GM19455 (cell line): ENCODE results near the gene CA9.

Source experiments
- ATAC-seq: cut with Tn5 transposase; IDR thresholded peaks from one replicate; pipeline ENCODE4 v1.9.1; 2021; ENCODE audit not compliant: unreplicated experiment

CA9 gene

DNA sequence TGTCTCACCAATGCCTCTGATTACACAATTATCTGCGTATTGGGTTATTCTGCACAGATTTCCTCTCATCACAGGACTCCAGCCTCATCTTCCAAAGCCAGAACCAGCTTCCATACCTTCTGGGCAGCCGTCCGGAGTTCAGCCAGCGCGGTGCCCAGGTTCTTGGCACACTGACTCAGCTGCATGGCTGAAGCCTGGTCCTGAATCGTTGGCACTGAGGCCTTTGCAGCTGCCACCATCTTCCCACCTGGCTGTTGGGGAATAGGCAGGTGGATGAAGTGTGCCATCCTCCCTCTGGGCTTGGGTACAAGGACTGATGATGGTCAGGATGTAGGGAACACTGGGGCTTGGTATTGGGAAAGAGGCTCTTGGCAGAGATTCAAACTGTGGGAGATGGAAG lies 40.4 kb downstream of the CA9 start:
- ATAC-seq: no peak

DNA sequence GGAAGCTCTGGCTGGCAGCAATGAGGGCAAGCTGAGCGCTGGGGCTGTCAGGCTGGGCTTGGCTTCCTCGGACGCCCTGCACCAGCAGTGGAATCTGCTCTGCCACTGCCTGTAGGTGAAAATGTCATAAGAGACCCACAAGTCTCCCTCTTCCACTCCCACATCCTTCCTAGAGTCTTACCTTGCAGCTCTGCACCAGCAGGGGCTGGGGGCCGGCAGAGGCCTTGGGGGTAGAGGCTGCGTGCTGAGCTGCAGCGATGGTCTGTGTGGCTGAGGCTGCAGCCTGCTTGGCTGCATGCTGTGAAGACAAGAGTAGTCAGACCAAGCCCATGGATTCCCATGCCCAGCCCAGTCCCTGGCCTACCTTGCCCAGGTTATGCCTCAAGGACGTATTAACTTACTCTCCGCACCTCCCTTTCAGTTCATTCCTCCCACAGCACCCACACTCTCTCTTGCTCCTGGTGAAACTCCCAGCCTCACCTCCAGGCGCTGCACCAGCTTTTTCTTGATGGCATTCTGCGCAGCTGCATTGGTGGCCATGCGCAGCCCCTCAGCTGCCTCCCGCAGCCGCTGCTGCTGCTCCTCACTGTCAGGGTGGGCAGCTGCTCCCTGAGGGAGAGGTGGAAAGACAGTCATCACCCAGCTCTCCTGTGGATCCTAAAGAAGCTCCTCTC lies 41.0 kb downstream of the CA9 start:
- ATAC-seq: no peak

DNA sequence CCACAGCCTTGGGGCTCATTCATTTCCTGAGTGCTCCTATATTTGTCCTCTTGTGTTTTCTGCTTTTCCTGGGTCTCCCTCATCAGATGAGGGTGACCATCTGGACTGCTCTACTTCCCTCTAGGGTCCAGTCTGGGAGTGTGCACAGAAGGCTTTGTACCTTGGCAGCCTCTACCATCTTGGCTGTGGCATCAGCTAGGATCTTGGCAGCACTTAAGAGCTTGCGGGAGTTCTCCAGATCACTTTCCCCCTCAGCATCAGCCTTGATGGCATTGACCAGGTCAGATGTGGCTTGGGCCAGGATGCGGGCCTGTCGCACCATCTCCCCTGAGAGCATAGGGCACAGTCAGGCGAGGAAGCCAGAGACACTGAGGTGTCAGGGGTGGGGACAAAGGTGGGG lies 42.5 kb downstream of the CA9 start:
- ATAC-seq: no peak

DNA sequence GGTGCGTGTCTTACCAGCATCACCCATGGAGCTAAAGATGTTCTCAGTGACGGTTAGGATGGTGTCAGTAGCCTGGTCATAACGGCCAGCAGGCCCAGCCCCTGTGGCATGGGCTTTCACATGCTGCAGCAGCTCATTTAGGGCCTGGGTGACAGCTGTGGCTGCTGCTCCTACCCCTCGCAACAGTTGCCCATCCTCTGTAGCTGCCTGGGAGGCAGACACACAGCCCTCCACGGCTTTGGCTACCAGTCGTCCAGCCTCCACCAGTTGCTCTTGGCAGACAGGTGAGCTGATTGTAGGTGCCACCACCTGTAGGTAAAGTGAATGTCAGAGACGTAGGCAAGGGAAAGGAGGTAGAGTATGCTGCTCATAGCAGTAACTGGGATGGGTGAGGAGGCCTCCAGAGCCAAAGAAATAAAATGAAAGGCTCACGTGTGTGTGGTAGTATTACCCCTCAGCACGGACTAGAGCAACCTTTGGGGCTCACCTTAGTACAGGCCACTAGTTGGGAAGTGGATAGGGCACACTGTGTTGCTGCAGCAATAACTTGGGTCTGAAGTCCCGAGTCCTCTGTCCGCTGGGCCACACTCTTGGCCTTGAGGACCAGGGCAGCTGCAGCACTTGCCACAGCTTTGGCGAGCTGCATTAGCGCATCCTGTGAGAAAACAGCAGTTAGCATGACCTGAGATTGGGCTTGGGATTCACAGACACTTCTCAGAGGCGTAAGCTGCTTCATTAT lies 43.6 kb downstream of the CA9 start:
- ATAC-seq: no peak

DNA sequence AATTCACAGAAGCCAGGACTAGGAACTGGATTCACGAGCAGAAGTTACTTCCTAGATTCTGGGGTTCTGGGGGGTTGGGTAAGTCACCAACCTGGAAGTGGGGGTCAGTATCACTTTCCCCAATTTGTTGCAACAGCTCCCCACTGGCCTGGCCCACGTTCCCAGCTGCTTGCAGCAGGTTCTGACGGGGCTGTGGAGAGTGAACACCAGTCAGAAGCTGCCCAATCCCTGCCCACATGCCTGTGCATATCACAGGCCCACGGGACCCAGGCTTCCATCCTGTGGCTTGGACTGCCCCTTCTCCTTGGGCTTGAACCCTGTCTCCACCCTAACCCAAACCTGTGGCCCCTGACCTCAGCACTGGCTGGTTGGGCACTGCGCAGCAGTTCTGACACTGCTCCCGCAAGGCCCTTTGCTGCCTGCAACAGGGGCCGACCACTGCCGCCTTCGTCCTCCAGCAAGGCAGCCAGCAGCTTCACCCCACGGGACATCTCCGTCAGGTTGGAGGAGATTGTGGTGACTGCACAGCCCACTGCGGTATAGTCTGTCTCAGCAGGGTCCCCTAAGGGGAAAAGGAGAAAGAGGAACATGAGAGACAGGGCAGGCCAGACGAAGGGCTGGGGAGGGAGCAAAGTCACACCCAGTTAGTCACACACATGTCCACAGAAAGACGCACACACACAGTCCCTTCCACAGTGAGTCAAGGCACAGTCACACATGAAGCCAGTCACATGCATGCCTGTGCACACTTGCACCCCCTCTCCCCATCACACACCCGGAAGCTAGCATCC lies 45.2 kb downstream of the CA9 start:
- ATAC-seq: no peak

DNA sequence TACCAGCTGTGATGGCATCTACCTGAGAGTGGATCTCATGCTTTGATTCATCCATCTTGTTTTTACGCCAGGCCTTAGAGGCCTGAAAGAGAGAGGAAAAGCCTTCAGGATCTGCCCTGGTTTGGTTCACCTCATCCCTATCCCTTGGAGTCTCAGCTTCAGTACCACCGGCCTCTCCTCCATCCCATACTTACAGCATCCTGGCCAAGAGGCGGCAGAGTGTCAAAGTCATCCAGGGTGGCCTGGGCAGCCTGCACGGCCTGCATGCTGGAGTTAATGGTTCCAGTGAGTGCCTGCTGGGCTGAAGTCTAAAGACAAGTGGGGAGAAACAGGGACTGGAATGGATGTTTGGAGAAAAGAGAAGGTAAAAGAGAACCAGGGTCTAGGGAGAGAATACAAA lies 45.8 kb downstream of the CA9 start:
- ATAC-seq: no peak

DNA sequence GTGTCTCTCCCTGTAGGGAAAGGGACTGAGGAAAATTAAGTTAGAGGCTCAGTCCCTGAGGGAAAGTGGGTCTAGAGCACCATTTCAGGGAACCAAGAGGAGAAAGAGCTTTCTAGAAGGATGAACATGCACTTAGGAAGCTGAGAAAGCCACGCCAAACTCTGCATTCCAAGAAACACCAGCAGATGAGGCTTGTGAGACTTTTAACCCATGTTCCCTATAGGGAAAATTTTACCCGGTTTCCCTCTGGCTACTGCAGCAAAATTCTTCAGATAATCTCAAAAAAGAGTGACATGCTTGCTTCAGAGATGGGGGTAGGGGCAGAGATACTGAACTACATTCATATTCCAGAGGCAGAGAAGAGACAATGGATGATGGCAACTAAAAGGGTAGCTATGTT lies 49.7 kb downstream of the CA9 start:
- no peak for ATAC-seq

DNA sequence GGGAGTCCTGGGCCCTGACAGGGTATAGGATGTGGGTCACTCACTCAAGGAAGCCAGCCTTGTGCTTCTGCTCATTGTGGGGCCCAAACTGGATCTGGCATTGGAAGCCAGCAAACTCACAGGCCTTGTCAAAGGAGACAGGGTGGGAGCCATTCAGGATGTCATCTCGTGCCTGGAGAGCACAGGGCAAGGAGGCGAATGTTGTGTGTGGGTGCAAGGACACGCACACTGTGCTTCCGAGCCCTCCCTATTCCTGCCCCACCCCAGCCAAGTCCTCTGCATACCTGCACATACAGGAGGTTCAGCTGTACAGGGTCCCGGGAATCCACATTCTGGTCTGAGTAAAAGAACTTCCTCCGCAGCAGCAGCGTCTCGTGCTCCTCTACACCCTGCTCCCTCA lies 50.2 kb downstream of the CA9 start:
- ATAC-seq: no peak

DNA sequence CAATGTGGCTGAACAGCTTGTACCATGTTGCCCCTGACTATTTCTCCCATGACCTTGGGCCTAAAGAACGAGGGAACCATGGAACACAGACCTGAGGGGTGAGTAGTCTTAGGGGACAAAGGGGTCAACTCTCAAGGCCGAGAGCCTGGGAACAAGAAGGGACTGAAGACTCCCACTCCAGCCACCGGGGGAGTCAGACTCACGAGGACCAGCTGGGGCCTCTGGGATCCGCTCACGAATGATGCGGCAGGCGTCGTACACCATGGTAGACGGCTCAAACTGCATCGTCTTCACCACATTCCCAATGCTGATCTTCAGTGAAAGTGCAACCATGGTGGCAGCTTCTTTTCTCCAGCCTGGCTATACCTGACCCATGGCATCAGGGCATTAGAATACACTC lies 51.6 kb downstream of the CA9 start:
- ATAC-seq: no peak

DNA sequence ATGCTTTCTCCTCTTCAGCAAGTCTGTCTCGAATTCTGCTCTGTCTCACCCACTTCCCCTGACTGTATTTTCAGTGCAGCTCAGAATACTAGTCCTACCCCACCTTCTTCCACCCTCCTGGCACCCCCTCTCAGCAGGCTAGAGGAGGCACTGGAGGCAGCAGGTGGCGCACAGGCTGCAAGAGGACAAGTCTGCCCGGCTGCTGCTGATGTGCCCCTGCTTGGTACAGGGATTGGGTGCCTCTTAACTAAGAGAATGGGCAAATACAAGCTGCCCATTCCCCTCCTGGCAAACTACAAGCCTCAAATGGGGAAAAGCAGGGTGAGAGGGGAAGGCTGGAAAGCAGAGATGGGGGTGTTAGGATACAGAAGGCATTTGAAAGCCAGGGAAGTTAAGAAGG lies 53.2 kb downstream of the CA9 start:
- no peak for ATAC-seq

DNA sequence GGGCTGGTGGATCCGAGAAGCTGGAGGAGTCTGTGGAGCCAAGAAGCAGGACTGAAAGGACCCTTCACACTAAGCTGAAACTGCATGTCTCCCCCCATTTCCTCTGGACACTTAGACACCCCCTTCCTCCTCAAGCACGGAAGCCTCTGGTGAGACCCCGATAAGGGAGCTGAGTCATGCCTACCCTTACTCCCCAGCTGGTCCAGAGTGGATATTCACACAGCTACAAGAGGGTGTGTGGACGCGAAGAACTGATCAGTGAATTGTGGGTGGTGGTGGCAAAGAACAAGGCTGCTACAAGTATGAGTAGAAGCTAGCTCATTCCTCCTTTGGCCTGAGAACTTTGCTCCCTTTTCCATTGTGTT lies 53.9 kb downstream of the CA9 start:
- no peak for ATAC-seq

DNA sequence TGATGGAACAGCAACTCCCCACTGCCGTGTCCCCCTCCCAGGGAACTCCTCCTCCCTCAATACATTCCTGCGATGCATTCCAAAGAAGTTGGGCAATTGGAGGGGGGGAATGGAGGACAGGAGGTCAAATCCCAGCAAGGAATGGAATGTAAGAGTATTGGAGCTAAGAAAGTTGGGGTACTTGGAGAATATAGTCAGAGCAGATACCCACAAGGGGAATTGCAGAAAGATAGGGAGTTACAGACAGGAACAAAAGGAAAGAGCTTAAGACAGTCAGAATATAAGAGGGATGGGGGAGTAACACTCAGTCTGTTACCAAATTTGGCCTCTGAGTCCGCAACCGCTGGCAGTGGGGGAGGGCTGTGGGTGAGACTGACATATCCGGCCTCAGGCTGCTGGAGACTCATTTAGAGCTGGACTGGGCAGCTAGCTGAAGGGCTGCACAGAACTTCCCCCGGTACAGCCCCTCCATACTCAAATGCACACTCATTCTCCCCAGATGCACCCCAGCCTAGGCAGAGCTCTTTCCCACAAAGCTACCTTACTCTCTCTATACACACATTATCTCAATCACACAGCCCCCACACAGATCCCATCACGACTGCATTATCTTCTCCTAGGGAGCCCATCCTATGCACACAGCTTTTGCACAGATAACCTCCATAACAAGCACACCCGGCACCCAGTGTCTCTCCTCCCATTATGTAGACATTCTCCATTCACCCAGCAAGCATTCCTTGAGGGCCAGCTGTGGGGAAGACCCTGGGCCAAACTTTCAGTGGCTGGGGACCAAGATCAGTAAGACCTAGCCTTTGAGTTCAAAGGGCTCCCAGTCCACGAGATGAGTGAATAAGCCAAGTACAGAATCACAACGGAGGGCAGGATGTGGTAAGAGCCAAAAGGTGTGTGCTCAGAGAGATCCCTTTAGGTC lies 54.6 kb downstream of the CA9 start:
- no peak for ATAC-seq

DNA sequence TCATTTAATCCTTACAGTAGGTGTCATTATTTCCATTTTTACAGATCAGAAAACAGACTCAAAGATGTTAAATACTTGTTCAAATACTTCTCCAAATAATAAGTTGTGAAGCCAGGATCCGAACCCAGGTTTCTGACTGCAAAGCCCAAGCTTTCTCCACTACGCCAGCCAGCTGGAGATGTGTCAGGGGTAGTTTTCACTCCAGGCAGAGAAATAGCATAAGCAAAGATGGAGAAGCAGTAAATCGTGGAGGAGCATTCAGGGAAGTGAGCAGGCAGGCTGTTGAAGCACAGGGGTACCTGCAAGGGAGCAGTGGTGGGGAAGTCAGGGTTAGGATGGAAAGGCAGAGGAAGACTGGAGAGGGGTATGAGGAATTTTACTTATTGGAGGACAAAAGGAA lies 55.4 kb downstream of the CA9 start:
- ATAC-seq: no peak

DNA sequence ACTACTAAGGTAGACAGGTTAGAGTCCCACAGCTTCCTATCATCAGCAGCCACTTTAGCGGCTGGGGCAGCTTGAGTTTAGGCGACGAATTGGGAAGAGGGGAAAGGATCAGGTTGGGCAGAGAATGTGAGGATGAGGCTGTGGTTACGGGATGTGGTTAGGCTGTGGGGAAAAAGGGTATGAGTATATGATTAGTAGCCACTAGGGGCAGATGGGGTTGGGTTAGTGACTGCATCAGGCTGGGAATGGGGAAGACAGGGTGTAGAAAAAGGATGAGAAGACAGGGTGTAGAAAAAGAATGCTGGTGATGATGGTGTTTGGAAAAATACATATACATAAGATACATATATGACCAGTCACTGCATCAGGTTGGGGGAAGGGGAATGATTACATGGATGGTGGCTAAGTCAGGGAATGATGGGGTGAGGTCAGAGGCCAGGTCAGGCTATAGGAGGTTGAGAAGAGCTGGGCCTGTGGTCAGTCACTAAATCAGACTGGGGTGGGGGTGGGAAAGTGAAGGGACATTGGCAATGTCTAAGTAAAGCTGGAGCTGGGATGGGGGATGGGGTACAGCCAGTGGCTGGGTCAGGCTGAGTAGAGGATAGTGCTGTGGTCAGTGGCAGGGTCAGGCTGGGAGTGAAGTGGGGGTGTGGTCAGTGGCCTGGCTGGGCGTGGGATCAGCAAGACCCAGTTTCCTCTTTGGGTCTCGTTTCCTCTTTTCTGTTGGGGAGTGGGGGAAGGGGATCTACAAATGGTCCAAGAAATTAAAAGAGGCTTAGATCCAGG lies 56.2 kb downstream of the CA9 start:
- ATAC-seq: no peak

DNA sequence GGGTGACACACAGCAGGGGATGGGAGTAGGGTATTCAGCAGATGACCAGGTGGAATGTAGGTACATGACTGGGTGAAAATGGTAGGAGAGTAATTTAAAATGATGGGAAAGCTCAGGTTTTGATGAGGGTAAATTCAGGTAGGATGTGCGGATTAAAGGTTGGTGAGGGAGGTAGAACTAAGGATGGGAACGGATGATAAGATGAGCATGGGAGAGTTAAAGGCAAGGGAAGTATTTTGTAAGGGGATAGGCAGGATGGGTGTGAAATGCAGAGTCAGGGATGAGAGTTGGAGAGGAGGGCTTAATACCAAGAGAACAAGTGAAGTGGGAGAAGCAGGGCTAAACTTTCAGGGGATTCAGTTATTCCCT lies 56.7 kb downstream of the CA9 start:
- no peak for ATAC-seq
